Measurements from ENCODE around the gene GNB1. TPM values are rescaled to one million over a fixed set of nuclear protein-coding genes. Genes with fewer than 3 reads are reported as not detected.
"Not testable (repeated sequence)": the region's sequence is repeated elsewhere in the genome, so short reads cannot be mapped to it uniquely, and the experiment has no call there.

Gene GNB1
- total and polyA plus RNA-seq, 4 donors = 114 to 338 (median 191) TPM

DNA sequence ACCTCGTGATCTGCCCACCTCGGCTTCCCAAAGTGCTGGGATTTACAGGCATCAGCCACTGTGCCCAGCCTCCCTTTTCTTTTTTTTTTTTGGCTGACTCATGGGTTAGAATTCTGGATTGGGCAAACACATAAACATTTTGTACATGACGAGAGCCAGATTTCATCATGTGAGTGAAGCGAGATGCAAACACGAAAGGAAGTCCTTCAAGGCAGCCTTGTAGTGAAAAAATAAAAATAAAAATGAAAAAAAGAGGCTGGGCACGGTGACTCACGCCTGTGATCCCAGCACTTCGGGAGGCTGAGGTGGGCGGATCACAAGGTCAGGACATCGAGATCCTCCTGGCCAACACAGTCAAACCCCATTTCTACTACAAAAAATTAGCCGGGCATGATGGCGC, 149.9 kb downstream of the GNB1 start:
- ATAC-seq (ENCODE audit: insufficient read depth, low FRiP score) = not testable (repeated sequence)

GRCh38 chr1:1738799-1739337, 152.0 kb downstream of the GNB1 start:
- not testable (repeated sequence) for H3K9ac ChIP-seq (ENCODE audit: insufficient read depth in 1 of 2, low read length in 2 of 2); DNase-seq; H3K9me3 ChIP-seq (ENCODE audit: control insufficient read depth in 4 of 4, insufficient read depth in 3 of 4, low read length in 3 of 4); H3K4me1 ChIP-seq (ENCODE audit: control insufficient read depth in 5 of 5, insufficient read depth in 5 of 5, low read length in 5 of 5); ATAC-seq (ENCODE audit: insufficient read depth, low FRiP score); H3K36me3 ChIP-seq (ENCODE audit: control insufficient read depth in 4 of 4, insufficient read depth in 4 of 4, low read length in 4 of 4); H3K27ac ChIP-seq (ENCODE audit: low read depth in 1 of 2, low read length in 1 of 2); H3K27me3 ChIP-seq (ENCODE audit: control insufficient read depth in 3 of 3, insufficient read depth in 3 of 3, low read length in 2 of 3); H3K4me3 ChIP-seq
- WGBS, 2 donors = 92 to 95% methylated on average over 5 to 12 of the region's 22 CpGs

More for the DNA sequence above, 149.9 kb downstream of the GNB1 start:
- WGBS, 2 donors = 70 to 76% methylated on average over 10 to 11 of the region's 12 CpGs
- not testable (repeated sequence) for H3K9ac ChIP-seq (ENCODE audit: insufficient read depth in 1 of 2, low read length in 2 of 2); H3K4me3 ChIP-seq; H3K27ac ChIP-seq (ENCODE audit: low read depth in 1 of 2, low read length in 1 of 2); DNase-seq; H3K4me1 ChIP-seq (ENCODE audit: control insufficient read depth in 5 of 5, insufficient read depth in 5 of 5, low read length in 5 of 5); H3K27me3 ChIP-seq (ENCODE audit: control insufficient read depth in 3 of 3, insufficient read depth in 3 of 3, low read length in 2 of 3); H3K9me3 ChIP-seq (ENCODE audit: control insufficient read depth in 4 of 4, insufficient read depth in 3 of 4, low read length in 3 of 4); H3K36me3 ChIP-seq (ENCODE audit: control insufficient read depth in 4 of 4, insufficient read depth in 4 of 4, low read length in 4 of 4)

- not testable (repeated sequence) for H3K9me3 ChIP-seq (ENCODE audit: control insufficient read depth in 4 of 4, insufficient read depth in 3 of 4, low read length in 3 of 4); ATAC-seq (ENCODE audit: insufficient read depth, low FRiP score); H3K4me3 ChIP-seq; DNase-seq; H3K36me3 ChIP-seq (ENCODE audit: control insufficient read depth in 4 of 4, insufficient read depth in 4 of 4, low read length in 4 of 4); H3K9ac ChIP-seq (ENCODE audit: insufficient read depth in 1 of 2, low read length in 2 of 2); H3K4me1 ChIP-seq (ENCODE audit: control insufficient read depth in 5 of 5, insufficient read depth in 5 of 5, low read length in 5 of 5); H3K27me3 ChIP-seq (ENCODE audit: control insufficient read depth in 3 of 3, insufficient read depth in 3 of 3, low read length in 2 of 3); H3K27ac ChIP-seq (ENCODE audit: low read depth in 1 of 2, low read length in 1 of 2)
- 96 to 98% methylated on average over 19 to 21 of the region's 44 CpGs for WGBS, 2 donors
Observed at GRCh38 chr1:1737675-1738590, 153.0 kb downstream of the GNB1 start.

Other genes with a start within 250 kb of the GNB1 start
- 10 to 100 TPM; 15.7 to 21.4 TPM for gene CDK11B, start 232.1 kb downstream of the GNB1 start, total RNA-seq
- 10 to 100 TPM; 27.1 to 39.6 TPM for gene CDK11B, start 232.1 kb downstream of the GNB1 start, polyA plus RNA-seq
- gene SLC35E2B, start 198.3 kb downstream of the GNB1 start, total RNA-seq = 10 to 100 TPM; 41.0 to 45.9 TPM
- 10 to 100 TPM; 19.1 to 20.8 TPM for gene SLC35E2B, start 198.3 kb downstream of the GNB1 start, polyA plus RNA-seq
- gene CDK11A, start 166.7 kb downstream of the GNB1 start, total RNA-seq = 10 to 100 TPM; 16.5 to 45.1 TPM
- gene CDK11A, start 166.7 kb downstream of the GNB1 start, polyA plus RNA-seq = 10 to 100 TPM; 19.9 to 34.7 TPM
- gene NADK, start 112.6 kb downstream of the GNB1 start, total RNA-seq = 100 to 1,000 TPM in 1 of 2 donors, 10 to 100 TPM in 1; 53.2 to 121 TPM
- 100 to 1,000 TPM in 1 of 2 donors, 10 to 100 TPM in 1; 56.0 to 144 TPM for gene NADK, start 112.6 kb downstream of the GNB1 start, polyA plus RNA-seq
- under 1 TPM; 0.17 to 0.55 TPM for gene CALML6, start 24.2 kb upstream of the GNB1 start, total RNA-seq
- gene CALML6, start 24.2 kb upstream of the GNB1 start, polyA plus RNA-seq = under 1 TPM; 0.11 to 0.51 TPM
- 1 to 10 TPM in 1 of 2 donors, not detected in 1; 6.1 TPM for gene TMEM52, start 28.2 kb upstream of the GNB1 start, total RNA-seq
- 1 to 10 TPM; 2.8 to 3.1 TPM for gene TMEM52, start 28.2 kb upstream of the GNB1 start, polyA plus RNA-seq
- 10 to 100 TPM in 1 of 2 donors, 1 to 10 TPM in 1; 7.3 to 20.8 TPM for gene CFAP74, start 112.7 kb upstream of the GNB1 start, total RNA-seq
- gene CFAP74, start 112.7 kb upstream of the GNB1 start, polyA plus RNA-seq = 1 to 10 TPM; 3.1 to 3.2 TPM
- gene GABRD, start 128.3 kb upstream of the GNB1 start, total RNA-seq = 1 to 10 TPM in 1 of 2 donors, under 1 TPM in 1; 0.74 to 6.8 TPM
- gene GABRD, start 128.3 kb upstream of the GNB1 start, polyA plus RNA-seq = 1 to 10 TPM in 1 of 2 donors, under 1 TPM in 1; 0.41 to 2.9 TPM
- gene PRKCZ, start 159.3 kb upstream of the GNB1 start, total RNA-seq = 100 to 1,000 TPM; 100 to 149 TPM
- gene PRKCZ, start 159.3 kb upstream of the GNB1 start, polyA plus RNA-seq = 100 to 1,000 TPM in 1 of 2 donors, 10 to 100 TPM in 1; 55.2 to 133 TPM

All from lung (tissue), 10 donors.